ENCODE measurements around the gene TMED1.
"Not testable (repeated sequence)": the region's sequence is repeated elsewhere in the genome, so short reads cannot be mapped to it uniquely, and the experiment has no call there.

Gene TMED1

GRCh38 chr19:10861103-10861651 lies 25.2 kb upstream of the TMED1 start:
- no peak for DNase-seq

- no peak for DNase-seq
These were observed 22.3 kb upstream of the TMED1 start for GRCh38 chr19:10858204-10858828.

- DNase-seq, result not testable (repeated sequence)
These were observed 20.9 kb upstream of the TMED1 start for GRCh38 chr19:10856899-10857298.

- no peak for DNase-seq
These were observed 20.0 kb upstream of the TMED1 start for GRCh38 chr19:10855879-10856522.

- no peak for DNase-seq
These were observed 18.5 kb upstream of the TMED1 start for GRCh38 chr19:10854350-10855089.

- DNase-seq, result no peak
These were observed 16.9 kb upstream of the TMED1 start for GRCh38 chr19:10852941-10853340.

- DNase-seq, result no peak
These were observed 16.2 kb upstream of the TMED1 start for GRCh38 chr19:10852098-10852800.

- DNase-seq, result no peak
These were observed 14.6 kb upstream of the TMED1 start for GRCh38 chr19:10850631-10851030.

- DNase-seq, result no peak
These were observed 12.3 kb upstream of the TMED1 start, which contains the start of gene C19orf38 for GRCh38 chr19:10848230-10848856. Gene C19orf38 (plus strand): TSS chr19:10848415. CDS start chr19:10848509, 94 bp downstream.

GRCh38 chr19:10846500-10847202 lies 10.6 kb upstream of the TMED1 start:
- no peak for DNase-seq

GRCh38 chr19:10842788-10843187 lies 6.8 kb upstream of the TMED1 start:
- DNase-seq, result no peak

- no peak for DNase-seq
These were observed 3.4 kb upstream of the TMED1 start for GRCh38 chr19:10839114-10840050.

- no peak for DNase-seq
These were observed 2.4 kb upstream of the TMED1 start for GRCh38 chr19:10838377-10838776.

- DNase-seq, result not testable (repeated sequence)
These were observed 1.6 kb upstream of the TMED1 start for GRCh38 chr19:10837649-10838048.

- DNase-seq, result no peak
These were observed 693 bp upstream of the TMED1 start for GRCh38 chr19:10836479-10837330.

GRCh38 chr19:10835089-10835753 lies 791 bp downstream of the TMED1 start:
- no peak for DNase-seq

- DNase-seq, result no peak
These were observed 3.1 kb downstream of the TMED1 start for GRCh38 chr19:10832939-10833296.

GRCh38 chr19:10831987-10832938 lies 3.7 kb downstream of the TMED1 start:
- no peak for DNase-seq

Data from DMS 273 treated with DMSO at 0.1 percent for 48 hours (cell line).